ENCODE results near the gene AKAP13.

DNA sequence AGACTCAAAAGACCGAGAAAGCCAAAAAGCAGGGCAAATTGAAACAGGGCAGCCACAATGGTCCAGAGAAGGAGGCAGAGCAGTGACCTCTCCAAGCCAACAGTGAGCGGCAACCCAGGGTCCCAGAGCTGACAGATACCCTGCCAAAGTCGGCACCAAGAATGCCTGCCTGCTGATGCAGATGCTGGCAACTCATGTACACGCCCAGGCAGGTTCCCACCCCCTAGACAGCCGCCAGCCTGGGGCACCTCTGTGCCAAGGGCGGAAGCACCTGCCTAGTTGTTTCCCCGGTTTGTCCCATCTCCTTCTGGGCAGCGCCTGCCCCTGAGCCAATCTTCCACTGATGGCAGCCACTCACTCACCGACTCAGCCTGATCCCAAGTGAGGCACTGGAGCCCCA, 392.3 kb downstream of the AKAP13 start:
- TF ChIP-seq POLR2A (IDR thresholded peaks at IDR 0.05) (no peak), CTCF (IDR thresholded peaks at IDR 0.05) (no peak), EP300 (IDR thresholded peaks at IDR 0.05) (no peak)

Data from ovary (tissue), 3 donors.